Spleen (tissue), 7 donors: ENCODE data around the gene ZNRD2.

ENCODE experiments used
- POLR2A ChIP-seq, 3 donors: fragments of 450-650 bp; IDR thresholded peaks; one replicate each; pipeline ENCODE4 v1.5.1; 2017; ENCODE audit warnings: antibody characterized with exemption in 3 of 3, mild to moderate bottlenecking in 1 of 3
- TF ChIP-seq, protein P1 (sequence below), 11 experiments: fragments of 200-600 bp in 7 of 11; fragments of 450-650 bp in 4 of 11; sonication (generic) in 4 of 11; IDR thresholded peaks in 8 of 11; conservative IDR thresholded peaks in 3 of 11; 1 replicate in 7 of 11; 2 replicates in 4 of 11; pipeline versions ENCODE4 v1.4.0 to v1.8.0; 2016 to 2021; ENCODE audit warnings: antibody characterized with exemption in 11 of 11, inconsistent platforms in 4 of 11, mild to moderate bottlenecking in 1 of 11
- donor health status: DM: no; HTN: no; CAD: no; lungs with moderate emphysema.
- donor health status: DM: no; HTN: no; CAD: no.
- donor health status: DM: no; HTN: no; CAD: no.

- TF ChIP-seq, protein P1, sequence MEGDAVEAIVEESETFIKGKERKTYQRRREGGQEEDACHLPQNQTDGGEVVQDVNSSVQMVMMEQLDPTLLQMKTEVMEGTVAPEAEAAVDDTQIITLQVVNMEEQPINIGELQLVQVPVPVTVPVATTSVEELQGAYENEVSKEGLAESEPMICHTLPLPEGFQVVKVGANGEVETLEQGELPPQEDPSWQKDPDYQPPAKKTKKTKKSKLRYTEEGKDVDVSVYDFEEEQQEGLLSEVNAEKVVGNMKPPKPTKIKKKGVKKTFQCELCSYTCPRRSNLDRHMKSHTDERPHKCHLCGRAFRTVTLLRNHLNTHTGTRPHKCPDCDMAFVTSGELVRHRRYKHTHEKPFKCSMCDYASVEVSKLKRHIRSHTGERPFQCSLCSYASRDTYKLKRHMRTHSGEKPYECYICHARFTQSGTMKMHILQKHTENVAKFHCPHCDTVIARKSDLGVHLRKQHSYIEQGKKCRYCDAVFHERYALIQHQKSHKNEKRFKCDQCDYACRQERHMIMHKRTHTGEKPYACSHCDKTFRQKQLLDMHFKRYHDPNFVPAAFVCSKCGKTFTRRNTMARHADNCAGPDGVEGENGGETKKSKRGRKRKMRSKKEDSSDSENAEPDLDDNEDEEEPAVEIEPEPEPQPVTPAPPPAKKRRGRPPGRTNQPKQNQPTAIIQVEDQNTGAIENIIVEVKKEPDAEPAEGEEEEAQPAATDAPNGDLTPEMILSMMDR (IDR thresholded peaks at IDR 0.05 in 8 of 11, conservative IDR thresholded peaks at IDR 0.05 in 3 of 11), result no peak
- TF ChIP-seq POLR2A (IDR thresholded peaks at IDR 0.05), result no peak
These were observed 33.0 kb upstream of the ZNRD2 start for GRCh38 chr11:65537296-65537597.
